Subcutaneous adipose tissue (tissue), 4 donors: Measurements from ENCODE around the gene CENPU. TPM values are rescaled to one million over a fixed set of nuclear protein-coding genes. Genes with fewer than 3 reads are reported as not detected.

Source experiments
- total RNA-seq, 4 donors: library from RNA; depleted of rRNA; stranded (reverse); fragments of >200 nt; gene quantifications; one replicate each; pipeline ENCODE4 v1.1.0, GENCODE V29; 2016

Gene CENPU
- total RNA-seq, 4 donors from 2014 or later: 1.8 to 9.2 (median 3.3) TPM

Other genes starting within 250 kb of the CENPU start
- gene CASP3, start 84.6 kb downstream of the CENPU start, total RNA-seq: 10 to 100 TPM; 13.8 to 30.3 (median 23.1) TPM
- 10 to 100 TPM; 14.8 to 27.3 (median 19.3) TPM for gene PRIMPOL, start 84.4 kb downstream of the CENPU start, total RNA-seq
- gene ACSL1, start 91.9 kb upstream of the CENPU start, total RNA-seq: 1,000 to 10,000 TPM in 2 of 4 donors, 100 to 1,000 TPM in 2; 656 to 1,818 (median 1,286) TPM